OCI-LY7 (cell line): ENCODE measurements around the gene ANO3. TPM values are rescaled to one million over a fixed set of nuclear protein-coding genes. Genes with fewer than 3 reads are reported as not detected.
A peak's percentile ranks its signal among the peaks of the same experiment; 100 is the strongest.
"Not testable (repeated sequence)": the region's sequence is repeated elsewhere in the genome, so short reads cannot be mapped to it uniquely, and the experiment has no call there.

Experiments
- BruUV-seq: library from RNA; stranded (reverse); fragments of 400-500 nt; replicated peaks from 2 replicates; lab custom pipeline; 2021; lab: Mats Ljungman, UMichigan
- CTCF ChIA-PET: fragments of 300-600 bp; sonication (Branson Sonifier 250); formaldehyde crosslinking; loops from one replicate; lab custom pipeline; 2022; ENCODE audit warnings: antibody characterized with exemption; ENCODE audit not compliant: unreplicated experiment; lab: Charles Lee
- POLR2A ChIA-PET: fragments of 300-600 bp; sonication (Branson Sonifier 250); formaldehyde crosslinking; loops from one replicate; lab custom pipeline; 2022; ENCODE audit warnings: antibody characterized with exemption; lab: Charles Lee
- DNase-seq: peaks from one replicate; pipeline ENCODE4 v3.0.0-alpha.2; 2015; ENCODE audit warnings: low spot score
- H2AFZ ChIP-seq: fragments of 200-600 bp; sonication (generic), shearing (Covaris generic); 2 replicates; pipeline ENCODE4 v1.6.1; 2014; ENCODE audit warnings: mild to moderate bottlenecking, antibody characterized with exemption, low read length, moderate library complexity
- H3K27ac ChIP-seq: fragments of 200-600 bp; sonication (generic); 2 replicates; pipeline ENCODE4 v1.5.1; 2014; ENCODE audit warnings: mixed run types, low read depth, mild to moderate bottlenecking, moderate library complexity, low read length, inconsistent platforms; ENCODE audit not compliant: poor library complexity, severe bottlenecking
- H3K36me3 ChIP-seq: fragments of 200-600 bp; sonication (generic); 2 replicates; pipeline ENCODE4 v1.6.1; 2014; ENCODE audit warnings: mild to moderate bottlenecking, antibody characterized with exemption, low read length, moderate library complexity, mixed read lengths; ENCODE audit not compliant: insufficient read depth
- H3K4me1 ChIP-seq: fragments of 200-600 bp; sonication (generic); 2 replicates; pipeline ENCODE4 v1.5.1; 2014; ENCODE audit warnings: mild to moderate bottlenecking, low read length; ENCODE audit not compliant: insufficient read depth, poor library complexity, severe bottlenecking
- H3K4me2 ChIP-seq: fragments of 200-600 bp; sonication (generic); 2 replicates; pipeline ENCODE4 v1.6.1; 2014; ENCODE audit warnings: mild to moderate bottlenecking, low read length
- H3K4me3 ChIP-seq: fragments of 200-600 bp; sonication (generic); 2 replicates; pipeline ENCODE4 v1.5.1; 2014; ENCODE audit warnings: mild to moderate bottlenecking, low read depth, low read length; ENCODE audit not compliant: poor library complexity, severe bottlenecking
- H3K79me2 ChIP-seq: fragments of 200-600 bp; sonication (generic); 2 replicates; pipeline ENCODE4 v1.6.1; 2016; ENCODE audit warnings: low read depth, mild to moderate bottlenecking, low read length, moderate library complexity, mixed read lengths; ENCODE audit not compliant: insufficient read depth
- H3K9me2 ChIP-seq: fragments of 200-600 bp; sonication (generic); 2 replicates; pipeline ENCODE4 v1.6.1; 2016; ENCODE audit warnings: mild to moderate bottlenecking, low read length, mixed read lengths; ENCODE audit not compliant: insufficient read depth
- H3K9me3 ChIP-seq: fragments of 200-600 bp; sonication (generic); 2 replicates; pipeline ENCODE4 v1.6.1; 2014; ENCODE audit warnings: mild to moderate bottlenecking, mixed run types, low read length, mixed read lengths
- H4K20me1 ChIP-seq: fragments of 200-600 bp; sonication (generic); 2 replicates; pipeline ENCODE4 v1.6.1; 2014; ENCODE audit warnings: mild to moderate bottlenecking, antibody characterized with exemption, low read length, moderate library complexity, mixed read lengths; ENCODE audit not compliant: insufficient read depth
- EZH2phosphoT487 ChIP-seq: fragments of 200-600 bp; sonication (generic); IDR thresholded peaks from 2 replicates; pipeline ENCODE4 v1.6.1; 2018; ENCODE audit warnings: low read depth, borderline replicate concordance, mild to moderate bottlenecking, mixed run types, antibody characterized with exemption, low read length, moderate library complexity, mixed read lengths
- intact Hi-C: fragments of 100-400 bp; cut with micrococcal nuclease; formaldehyde crosslinking; loops from one replicate; pipeline ENCODE4 v1.10.0; 2022; ENCODE audit not compliant: unreplicated experiment
- total RNA-seq, 2 experiments: library from RNA; depleted of rRNA in 1 of 2; stranded (reverse); fragments of >200 nt in 1 of 2; shearing (Covaris generic) in 1 of 2; gene quantifications; 2 replicates each; pipeline ENCODE4 v1.2.3, GENCODE V29; 2014 to 2022
- TF ChIP-seq, protein P1 (sequence below): fragments of 200-600 bp; sonication (generic); conservative IDR thresholded peaks from 2 replicates; pipeline ENCODE4 v1.5.1; 2014; ENCODE audit warnings: mild to moderate bottlenecking, antibody characterized with exemption, low read length, moderate library complexity, mixed read lengths

Gene ANO3
- total RNA-seq, 2 experiments from 2014 or later, result 0.03 TPM; not detected in 1

DNA sequence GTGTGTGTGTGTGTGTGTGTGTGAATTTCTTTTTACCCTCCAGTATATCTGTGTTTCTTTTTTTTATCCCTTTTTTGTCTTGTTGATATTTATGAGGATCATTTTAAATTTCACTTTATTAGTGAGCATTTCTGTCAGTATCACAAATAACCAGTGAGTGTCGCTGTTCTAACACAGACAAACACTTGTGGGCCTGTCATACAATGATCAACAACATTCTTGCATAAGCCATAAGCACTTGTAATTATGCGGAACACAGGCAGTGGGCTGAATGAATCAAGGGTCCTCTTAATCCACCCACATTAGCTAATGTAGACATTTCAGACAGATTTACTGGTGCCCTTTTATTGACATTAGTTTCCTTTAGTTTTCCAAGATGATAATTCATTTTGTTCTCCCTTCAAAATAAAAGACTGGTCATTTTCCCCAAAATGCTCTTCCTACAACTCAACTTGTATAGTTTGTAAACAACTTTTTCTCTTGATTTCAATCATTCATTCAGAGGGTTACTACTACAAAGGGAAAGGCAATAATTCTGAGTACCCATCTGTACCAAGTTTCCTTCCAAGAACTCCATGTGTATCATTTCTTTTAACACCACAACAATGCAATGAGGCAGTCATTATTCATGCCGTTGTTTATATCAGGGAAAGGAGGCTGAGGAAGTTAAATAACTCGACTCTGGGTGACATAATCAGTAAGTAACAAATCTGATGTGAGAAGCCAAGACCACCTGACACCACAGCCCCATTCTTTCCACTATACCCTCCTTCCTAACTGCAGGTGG is 34.5 kb upstream of the ANO3 start:
- Histone ChIP-seq H3K27ac (no peak overlapping the region), H3K4me1 (no peaks in the 10 kb centered on the region), H3K79me2 (no peaks in the 10 kb centered on the region), H4K20me1 (no peaks in the 10 kb centered on the region), H3K4me2 (no peak overlapping the region), H3K9me2 (no peaks in the 10 kb centered on the region), H3K36me3 (no peaks in the 10 kb centered on the region), H3K4me3 (no peak overlapping the region), H2AFZ (no peak overlapping the region), H3K9me3 (no peaks in the 10 kb centered on the region)
- peak; percentile 69 for DNase-seq
- intact Hi-C loops, result loop anchor here (1.0 to 10.0 kb wide), 3 partner anchors 257 to 861 kb away; no protein-coding TSS in a partner anchor
- ChIA-PET CTCF (no interaction called here), POLR2A (interaction anchor here (0.7 to 1.2 kb wide), 4 partner anchors 13 to 481 kb away, joined by 3 to 7 read pairs (median 4); no protein-coding TSS in a partner anchor)
- TF ChIP-seq EZH2phosphoT487, result no peak
- TF ChIP-seq, protein P1, sequence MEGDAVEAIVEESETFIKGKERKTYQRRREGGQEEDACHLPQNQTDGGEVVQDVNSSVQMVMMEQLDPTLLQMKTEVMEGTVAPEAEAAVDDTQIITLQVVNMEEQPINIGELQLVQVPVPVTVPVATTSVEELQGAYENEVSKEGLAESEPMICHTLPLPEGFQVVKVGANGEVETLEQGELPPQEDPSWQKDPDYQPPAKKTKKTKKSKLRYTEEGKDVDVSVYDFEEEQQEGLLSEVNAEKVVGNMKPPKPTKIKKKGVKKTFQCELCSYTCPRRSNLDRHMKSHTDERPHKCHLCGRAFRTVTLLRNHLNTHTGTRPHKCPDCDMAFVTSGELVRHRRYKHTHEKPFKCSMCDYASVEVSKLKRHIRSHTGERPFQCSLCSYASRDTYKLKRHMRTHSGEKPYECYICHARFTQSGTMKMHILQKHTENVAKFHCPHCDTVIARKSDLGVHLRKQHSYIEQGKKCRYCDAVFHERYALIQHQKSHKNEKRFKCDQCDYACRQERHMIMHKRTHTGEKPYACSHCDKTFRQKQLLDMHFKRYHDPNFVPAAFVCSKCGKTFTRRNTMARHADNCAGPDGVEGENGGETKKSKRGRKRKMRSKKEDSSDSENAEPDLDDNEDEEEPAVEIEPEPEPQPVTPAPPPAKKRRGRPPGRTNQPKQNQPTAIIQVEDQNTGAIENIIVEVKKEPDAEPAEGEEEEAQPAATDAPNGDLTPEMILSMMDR, result peak; percentile 92
- BruUV-seq, result no TSS peak

DNA sequence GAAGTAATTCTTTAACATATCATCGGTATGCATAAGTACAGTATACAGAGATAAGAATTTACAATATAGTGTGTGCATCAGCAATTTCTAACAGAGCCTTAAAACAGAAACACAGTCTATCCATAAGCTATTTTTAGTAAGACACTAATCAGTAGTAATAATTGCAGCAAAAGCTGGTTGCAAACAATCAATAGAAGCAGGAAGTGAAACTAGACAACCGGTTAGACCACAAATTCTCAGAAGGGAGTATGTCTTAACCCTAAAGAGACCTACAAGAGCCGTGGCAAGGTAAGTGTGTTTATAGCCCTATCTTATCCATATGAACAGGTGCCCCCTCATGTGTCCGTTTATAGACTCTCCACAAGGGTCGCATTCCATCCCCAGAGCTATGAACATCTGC is 15.6 kb upstream of the ANO3 start:
- peaks cover 14% of the 10 kb centered on the region for H3K4me1 ChIP-seq
- CTCF ChIA-PET, H3K27ac ChIP-seq, intact Hi-C loops, H4K20me1 ChIP-seq, H3K36me3 ChIP-seq, H3K9me2 ChIP-seq, H3K4me3 ChIP-seq, H3K79me2 ChIP-seq, H3K9me3 ChIP-seq, BruUV-seq: not testable (repeated sequence)
- POLR2A ChIA-PET, result interaction anchor here (0.9 kb wide), 1 partner anchor 9 kb away, joined by 3 read pairs; no protein-coding TSS in a partner anchor
- peak overlapping the region; percentile 8; the same call in 1 of the 2 replicates for H2AFZ ChIP-seq
- H3K4me2 ChIP-seq, result peak overlapping the region; percentile 48
- peak; percentile 7 for DNase-seq

DNA sequence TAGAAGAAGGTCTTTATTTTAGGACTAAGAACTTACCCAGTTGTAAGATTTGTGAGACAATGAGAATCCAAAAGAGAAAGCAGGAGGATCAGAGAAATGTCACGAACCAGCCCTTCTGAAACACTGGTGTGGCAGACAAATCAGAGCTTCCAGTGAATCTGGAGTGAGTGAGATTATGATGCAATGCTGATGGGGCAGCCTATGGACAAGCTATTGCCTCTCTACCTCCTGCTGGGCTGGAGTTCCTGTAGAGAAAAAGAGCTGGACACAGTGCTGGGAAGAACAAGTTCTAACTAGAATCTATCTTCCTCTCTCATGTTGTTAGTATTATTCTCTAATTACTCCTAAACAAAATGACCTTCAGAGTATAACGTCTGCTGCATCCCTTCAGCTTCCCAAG is 12.0 kb upstream of the ANO3 start:
- Histone ChIP-seq H3K79me2 (no peaks in the 10 kb centered on the region), H3K9me2 (no peaks in the 10 kb centered on the region), H3K36me3 (no peaks in the 10 kb centered on the region), H4K20me1 (no peaks in the 10 kb centered on the region), H3K27ac (no peak overlapping the region), H3K9me3 (no peaks in the 10 kb centered on the region), H3K4me1 (peaks cover 14% of the 10 kb centered on the region), H2AFZ (no peak overlapping the region), H3K4me3 (no peak overlapping the region), H3K4me2 (no peak overlapping the region)
- BruUV-seq, result no TSS peak
- TF ChIP-seq EZH2phosphoT487, result no peak
- TF ChIP-seq, protein P1, result no peak
- intact Hi-C loops, result no loop called here
- ChIA-PET POLR2A (no interaction called here), CTCF (no interaction called here)
- no peak for DNase-seq
